ENCODE results near the gene C10orf105. TPM values are rescaled to one million over a fixed set of nuclear protein-coding genes. Genes with fewer than 3 reads are reported as not detected.

C10orf105 gene
- total and polyA plus RNA-seq, 2 of the 13 experiments (the other 11 are each of a cell fraction or from before 2014, with no cell fraction given): not detected

GRCh38 chr10:71763352-71764127 lies 44.0 kb upstream of the C10orf105 start (continued):
- TF ChIP-seq ZNF318 (CRISPR knock-in tag; IDR thresholded peaks at IDR 0.05) (no peak), GATA4 (IDR thresholded peaks at IDR 0.05; ENCODE audit: borderline replicate concordance, low read depth) (no peak), ZNF788 (CRISPR knock-in tag; IDR thresholded peaks at IDR 0.05; ENCODE audit: borderline replicate concordance) (no peak), ZNF607 (CRISPR knock-in tag; IDR thresholded peaks at IDR 0.05; ENCODE audit: borderline replicate concordance) (no peak), ZNF180 (CRISPR knock-in tag; IDR thresholded peaks at IDR 0.05; ENCODE audit: borderline replicate concordance, low read depth) (no peak), RNF2 (conservative IDR thresholded peaks at IDR 0.05; ENCODE audit: low read depth) (no peak)
